ENCODE data around the gene STUM.
A peak's percentile ranks its signal among the peaks of the same experiment; 100 is the strongest.
"Not testable (repeated sequence)": the region's sequence is repeated elsewhere in the genome, so short reads cannot be mapped to it uniquely, and the experiment has no call there.

STUM gene

GRCh38 chr1:226628612-226629155 is 80.1 kb downstream of the STUM start:
- DNase-seq = no peak

DNA sequence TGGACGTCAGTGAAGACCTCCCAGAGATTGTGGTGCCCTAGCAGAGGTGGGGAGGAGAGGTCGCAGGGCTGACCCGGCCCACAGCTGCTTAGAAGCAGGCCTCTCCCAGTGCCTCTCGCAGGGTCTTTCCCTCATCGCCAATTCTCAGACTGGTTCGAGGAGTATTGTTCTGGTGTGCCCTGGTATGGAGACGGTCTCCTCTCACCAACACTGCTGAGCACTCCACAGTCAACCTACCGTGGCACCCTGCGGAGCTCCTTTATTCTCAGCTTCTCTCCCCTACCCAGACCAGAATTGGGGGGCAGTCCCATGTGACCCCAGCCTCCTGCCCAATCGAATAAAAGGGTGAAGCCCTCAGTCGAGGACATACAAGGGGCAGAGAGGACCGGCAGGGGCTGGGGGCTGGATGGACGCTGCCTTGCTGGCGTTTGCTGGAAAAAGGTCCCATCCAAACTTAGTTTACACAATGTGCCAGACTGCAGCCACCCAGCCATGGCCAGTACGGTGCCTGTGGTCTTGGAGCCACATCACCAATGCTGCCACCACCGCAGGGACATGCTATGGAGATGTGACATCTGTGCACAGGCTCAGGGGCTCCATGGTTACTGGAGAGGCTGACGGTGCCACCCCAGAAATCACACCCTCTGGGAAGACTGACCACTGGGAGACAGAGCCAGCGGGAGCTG is 80.8 kb downstream of the STUM start:
- no peak for DNase-seq

DNA sequence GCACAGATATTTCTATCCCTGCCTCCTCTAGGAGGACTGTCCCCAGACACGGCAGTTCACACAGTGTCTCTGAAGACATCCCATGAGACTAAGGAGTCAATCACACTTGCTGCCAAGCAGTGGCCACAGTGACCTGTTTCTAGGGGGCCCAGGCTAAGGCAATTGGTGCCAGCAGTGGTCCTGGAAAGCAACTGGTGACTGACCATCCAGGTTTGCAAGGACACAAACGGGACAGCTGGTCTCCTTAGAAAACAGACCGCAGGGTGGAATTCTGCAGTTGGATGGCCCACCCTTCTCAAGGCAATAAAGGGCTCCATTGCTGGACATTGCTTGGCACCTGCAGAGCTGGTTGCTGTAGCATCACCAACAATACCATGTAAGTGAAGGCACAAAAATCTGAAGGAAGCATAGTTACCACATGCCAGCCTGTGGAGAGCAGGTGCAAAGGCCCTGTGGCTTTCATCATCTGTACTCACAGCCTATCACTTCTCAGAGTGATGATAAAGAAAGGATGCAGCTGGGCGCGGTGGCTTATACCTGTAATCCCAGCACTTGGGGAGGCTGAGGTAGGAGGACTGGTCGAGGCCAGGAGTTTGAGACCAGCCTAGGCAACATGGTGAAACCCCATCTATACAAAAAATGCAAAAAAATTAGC is 81.5 kb downstream of the STUM start:
- DNase-seq = no peak

DNA sequence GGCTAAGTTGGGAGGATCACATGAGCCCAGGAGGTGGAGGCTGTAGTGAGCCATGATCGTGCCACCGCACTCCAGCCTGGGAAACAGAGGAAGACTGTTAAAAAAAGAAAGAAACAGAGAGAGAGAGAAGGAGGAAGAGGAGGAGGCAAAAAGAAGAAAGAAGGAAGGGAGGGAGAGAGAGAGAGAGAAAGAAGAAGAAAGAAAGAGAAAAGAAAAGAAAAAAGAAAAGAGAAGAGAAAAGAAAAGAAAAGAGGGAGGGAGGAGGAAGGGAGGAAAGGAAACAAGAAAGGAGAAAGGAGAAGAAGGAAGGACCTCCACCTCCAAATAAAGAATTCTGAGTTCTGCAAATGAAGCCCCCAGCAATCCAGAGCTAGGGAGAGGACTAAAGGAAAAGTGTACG is 82.0 kb downstream of the STUM start:
- DNase-seq = no peak

- no peak for DNase-seq
Observed at GRCh38 chr1:226631229-226632000, 82.9 kb downstream of the STUM start.

- DNase-seq = no peak
Observed at GRCh38 chr1:226632169-226632879, 83.8 kb downstream of the STUM start.

- DNase-seq = no peak
Observed at GRCh38 chr1:226632922-226633351, 84.4 kb downstream of the STUM start.

DNA sequence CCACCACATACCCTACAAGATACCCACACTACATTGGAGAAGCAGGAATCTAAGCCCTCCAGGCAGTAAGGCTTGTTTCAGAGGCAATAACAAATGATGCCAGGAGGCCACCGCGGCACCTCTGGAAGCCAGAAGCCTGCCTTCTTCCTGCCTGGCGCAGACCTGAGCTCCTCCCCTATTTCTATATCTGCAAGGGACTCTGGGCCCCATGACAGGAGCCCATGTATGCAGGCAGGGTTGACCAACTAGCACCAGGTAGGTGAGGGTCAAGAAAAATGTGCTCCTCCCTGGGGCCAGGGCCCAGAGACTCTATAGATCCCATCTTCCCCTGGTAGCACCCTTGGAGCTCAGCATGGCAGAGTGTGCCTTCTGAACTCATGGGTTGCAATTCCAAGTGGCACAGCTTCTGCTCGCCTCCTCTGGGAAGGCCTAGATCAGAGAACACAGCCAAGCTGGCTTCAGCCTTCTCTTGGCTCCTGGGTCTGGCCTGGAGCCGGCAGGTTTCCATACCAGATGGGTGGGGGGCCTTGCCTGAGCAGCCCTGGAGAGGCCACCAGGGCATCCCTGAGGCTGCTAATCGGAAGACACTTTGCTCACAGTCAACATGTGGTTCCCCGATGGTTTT is 85.1 kb downstream of the STUM start:
- no peak for DNase-seq

DNA sequence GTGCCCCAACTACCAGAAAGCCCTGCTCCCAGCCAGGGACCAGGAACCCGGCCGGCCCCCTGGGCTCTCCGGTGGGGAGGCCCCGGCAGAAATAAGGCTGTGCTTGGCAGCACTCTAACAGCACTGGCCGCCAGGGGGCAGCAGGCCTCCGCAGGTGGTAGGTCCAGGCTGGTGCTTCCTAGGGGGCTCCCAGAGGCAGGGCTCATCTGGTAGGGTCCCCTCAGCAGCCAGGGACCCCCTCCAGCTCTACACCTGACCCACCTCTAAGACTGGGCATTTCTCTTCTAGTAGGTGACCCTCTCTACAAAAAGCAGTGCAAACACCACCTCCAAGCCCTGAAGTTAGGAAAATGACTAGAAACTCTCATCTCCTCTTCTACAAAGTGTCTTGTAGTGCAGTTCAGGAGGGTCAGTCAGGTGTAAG is 85.6 kb downstream of the STUM start:
- DNase-seq = peak; percentile 79

- no peak for DNase-seq
Observed at GRCh38 chr1:226634611-226635246, 86.2 kb downstream of the STUM start.

- peak; percentile 85 for DNase-seq
Observed at GRCh38 chr1:226635456-226635941, 86.9 kb downstream of the STUM start.

DNA sequence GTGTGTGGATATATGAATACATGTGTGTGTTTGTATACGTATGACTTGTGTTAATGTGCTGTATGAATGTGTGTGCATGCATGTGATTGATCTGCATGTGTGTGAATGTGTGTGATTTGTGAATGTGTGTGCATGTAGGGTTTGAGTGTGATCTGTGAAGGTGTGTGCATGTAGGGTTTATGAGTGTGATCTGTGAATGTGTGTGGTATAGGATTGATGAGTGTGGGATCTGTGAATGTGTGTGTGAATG is 88.2 kb downstream of the STUM start:
- no peak for DNase-seq

DNA sequence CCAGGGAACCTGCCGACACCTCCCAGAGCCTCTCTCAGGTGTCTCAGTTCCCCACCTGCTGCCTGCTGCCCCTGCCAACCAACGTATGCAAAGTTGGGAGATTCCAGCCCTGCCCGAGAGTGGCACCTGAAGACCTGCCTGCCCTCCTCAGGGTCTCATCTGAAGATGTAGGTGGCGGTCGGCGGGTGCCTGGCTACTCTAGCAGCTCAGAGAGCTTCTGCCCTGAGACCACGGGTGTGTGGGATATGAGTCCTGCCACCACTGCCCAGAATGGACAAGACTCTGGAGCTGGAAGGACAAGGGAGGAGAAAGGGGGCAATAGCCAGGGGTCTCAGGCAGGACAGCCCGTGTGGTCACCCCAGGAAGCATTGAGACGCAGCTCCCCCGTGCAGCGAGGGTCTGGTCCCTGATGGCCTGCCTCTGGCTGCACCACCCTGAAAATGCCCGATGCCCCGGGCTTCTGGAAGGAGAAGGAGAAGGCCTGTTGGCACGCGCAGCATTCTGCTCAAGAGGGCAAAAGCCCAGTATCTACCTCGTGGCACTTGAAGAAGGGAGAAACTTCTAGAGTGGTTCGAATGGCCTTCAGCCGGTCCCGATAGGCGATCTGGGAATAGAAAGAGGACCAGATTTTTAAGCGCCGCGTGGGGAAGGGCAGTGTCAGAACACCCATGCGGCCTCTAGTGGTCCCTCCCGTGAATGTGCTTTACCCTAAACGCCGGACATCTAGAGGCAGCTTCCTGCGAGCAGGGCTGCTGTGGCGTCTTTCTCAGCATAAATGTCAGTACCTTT is 88.8 kb downstream of the STUM start:
- no peak for DNase-seq

GRCh38 chr1:226638001-226638601 is 89.5 kb downstream of the STUM start:
- DNase-seq = no peak

DNA sequence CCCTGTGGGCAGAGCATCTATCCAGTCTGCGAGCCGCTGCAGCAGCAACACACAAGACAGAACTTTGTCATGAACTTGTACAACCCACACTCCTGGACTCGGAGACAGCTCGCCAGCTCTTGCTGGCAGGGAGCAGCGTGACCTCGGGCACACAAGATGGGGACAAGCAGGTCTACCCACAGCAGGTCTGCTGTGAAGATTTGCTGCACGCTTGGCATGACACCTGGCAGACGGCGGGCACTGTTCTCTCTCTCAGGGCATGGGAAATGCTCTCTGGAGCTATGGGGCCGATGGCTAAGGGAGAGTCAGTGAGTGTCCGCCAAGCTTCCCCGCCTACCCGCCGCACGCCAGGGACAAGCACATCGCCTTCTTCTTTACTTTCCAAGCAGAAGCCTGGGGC is 90.0 kb downstream of the STUM start:
- DNase-seq = no peak

GRCh38 chr1:226639206-226639605 is 90.6 kb downstream of the STUM start:
- DNase-seq = not testable (repeated sequence)

- DNase-seq = no peak
Observed at GRCh38 chr1:226639631-226640061, 91.1 kb downstream of the STUM start.

- no peak for DNase-seq
Observed at GRCh38 chr1:226640321-226641136, 92.0 kb downstream of the STUM start.

DNA sequence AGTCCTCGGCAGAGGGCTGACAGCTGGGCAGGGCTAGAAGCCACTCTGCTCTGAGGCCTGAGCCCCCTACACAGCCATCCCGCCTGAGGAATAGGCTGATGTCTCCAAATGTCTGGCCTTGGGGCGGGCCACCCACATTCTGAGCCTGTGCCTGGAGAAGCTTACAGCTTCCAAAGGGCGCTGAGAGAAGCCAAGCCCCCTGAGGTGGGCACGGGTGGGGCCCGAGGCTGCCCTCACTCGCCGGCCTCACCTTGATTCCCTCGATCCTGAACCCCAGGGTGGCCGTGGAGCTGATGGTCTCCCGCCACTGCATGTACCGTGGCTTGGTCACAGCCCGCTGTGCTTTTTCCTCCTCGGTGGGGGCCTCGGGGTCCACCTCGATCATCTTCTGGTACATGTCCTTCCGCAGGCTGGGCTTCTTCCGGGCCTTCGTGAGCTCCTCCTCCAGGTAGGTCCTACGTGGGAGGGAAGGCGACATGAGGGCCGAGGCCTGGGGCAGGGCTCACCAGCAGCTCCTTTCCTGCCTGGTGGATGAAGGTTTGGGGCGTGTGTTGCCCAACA is 93.2 kb downstream of the STUM start:
- no peak for DNase-seq

DNA sequence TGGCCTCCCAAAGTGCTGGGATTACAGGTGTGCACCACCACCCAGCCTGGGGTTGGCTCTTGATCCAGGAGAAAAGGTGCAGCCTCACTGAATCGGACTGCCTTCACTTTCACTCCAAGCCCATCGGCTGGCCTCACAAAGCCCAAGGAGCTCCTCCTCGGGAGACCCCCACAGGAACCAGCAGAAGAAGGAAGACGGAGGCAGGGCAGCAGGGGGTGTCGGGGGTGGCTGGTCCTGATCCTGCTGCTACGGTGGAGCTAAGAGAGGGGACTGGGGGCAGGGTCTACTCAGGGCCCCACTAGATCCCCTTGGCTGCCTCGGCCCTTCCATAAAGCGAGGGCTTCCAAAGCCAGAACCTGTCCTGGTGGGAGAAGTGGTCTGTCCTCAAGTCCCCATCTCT is 93.9 kb downstream of the STUM start:
- DNase-seq = no peak

Data from RPMI8226 (cell line).